ENCODE data around the gene ZFHX3.

The ZFHX3 gene

GRCh38 chr16:73037845-73038570 is 9.9 kb downstream of the ZFHX3 start:
- DNase-seq, result peak; percentile 86

- DNase-seq, result no peak
Measured at GRCh38 chr16:73037331-73037745, 10.6 kb downstream of the ZFHX3 start.

GRCh38 chr16:73036074-73036826 is 11.7 kb downstream of the ZFHX3 start:
- DNase-seq, result peak; percentile 32

- no peak for DNase-seq
Measured at GRCh38 chr16:73034374-73034773, 13.6 kb downstream of the ZFHX3 start.

- no peak for DNase-seq
Measured at GRCh38 chr16:73033271-73033998, 14.5 kb downstream of the ZFHX3 start.

GRCh38 chr16:73032541-73033270 is 15.2 kb downstream of the ZFHX3 start:
- DNase-seq, result no peak

- DNase-seq, result no peak
Measured at GRCh38 chr16:73031984-73032383, 15.9 kb downstream of the ZFHX3 start.

- no peak for DNase-seq
Measured at GRCh38 chr16:73031155-73031866, 16.6 kb downstream of the ZFHX3 start.

GRCh38 chr16:73028721-73029361 is 19.1 kb downstream of the ZFHX3 start:
- DNase-seq, result no peak

GRCh38 chr16:73028263-73028662 is 19.7 kb downstream of the ZFHX3 start:
- DNase-seq, result no peak

- DNase-seq, result no peak
Measured at GRCh38 chr16:73027685-73028111, 20.2 kb downstream of the ZFHX3 start.

- no peak for DNase-seq
Measured at GRCh38 chr16:73026754-73027684, 20.9 kb downstream of the ZFHX3 start.

- no peak for DNase-seq
Measured at GRCh38 chr16:73025856-73026210, 22.1 kb downstream of the ZFHX3 start.

GRCh38 chr16:73025151-73025855 is 22.6 kb downstream of the ZFHX3 start:
- DNase-seq, result no peak

GRCh38 chr16:73024571-73025105 is 23.3 kb downstream of the ZFHX3 start:
- no peak for DNase-seq

GRCh38 chr16:73023752-73024570 is 24.0 kb downstream of the ZFHX3 start:
- DNase-seq, result no peak

GRCh38 chr16:73023320-73023719 is 24.6 kb downstream of the ZFHX3 start:
- DNase-seq, result no peak

- DNase-seq, result no peak
Measured at GRCh38 chr16:73022534-73022933, 25.4 kb downstream of the ZFHX3 start.

Data from hematopoietic multipotent progenitor cell treated with erythropoietin and hydrocortisone succinate and interleukin-3 and kit ligand, for 6 days (in vitro differentiated cells).